Aorta (tissue), 5 donors: ENCODE results near the gene ST8SIA2. TPM values are rescaled to one million over a fixed set of nuclear protein-coding genes. Genes with fewer than 3 reads are reported as not detected.

Experiments
- ATAC-seq: fragments of 200-7000 bp; cut with Tn5 transposase; one replicate; pipeline ENCODE4 v1.9.1; 2022; ENCODE audit warnings: moderate library complexity; ENCODE audit not compliant: low FRiP score
- DNase-seq, 2 donors: peaks; one replicate each; pipeline ENCODE4 v3.0.0-alpha.2; 2020
- H3K27ac ChIP-seq, 2 donors: one replicate each; pipeline ENCODE4 v1.5.1; 2013; ENCODE audit warnings: low read length in 2 of 2, mild to moderate bottlenecking in 2 of 2, moderate library complexity in 2 of 2, control low read depth in 1 of 2, inconsistent platforms in 1 of 2, low read depth in 1 of 2
- H3K27me3 ChIP-seq, 2 donors: one replicate each; pipeline ENCODE4 v1.6.1; 2013; ENCODE audit warnings: control low read depth in 1 of 2, low read length in 1 of 2, mild to moderate bottlenecking in 1 of 2, moderate library complexity in 1 of 2; ENCODE audit not compliant: insufficient read depth in 2 of 2, control insufficient read depth in 1 of 2
- H3K36me3 ChIP-seq, 2 donors: one replicate each; pipeline ENCODE4 v1.6.1; 2013; ENCODE audit warnings: control low read depth in 1 of 2, low read length in 1 of 2, mild to moderate bottlenecking in 1 of 2; ENCODE audit not compliant: insufficient read depth in 2 of 2, control insufficient read depth in 1 of 2
- H3K4me1 ChIP-seq, 2 donors: one replicate each; pipeline ENCODE4 v1.6.1; 2013; ENCODE audit warnings: low read length in 2 of 2, control low read depth in 1 of 2, mild to moderate bottlenecking in 1 of 2, moderate library complexity in 1 of 2; ENCODE audit not compliant: insufficient read depth in 2 of 2, control insufficient read depth in 1 of 2
- H3K4me3 ChIP-seq, 2 donors: one replicate each; pipeline ENCODE4 v1.5.1; 2013; ENCODE audit warnings: low read length in 2 of 2, control low read depth in 1 of 2, mild to moderate bottlenecking in 1 of 2
- H3K9me3 ChIP-seq: one replicate; pipeline ENCODE4 v1.6.1; 2013; ENCODE audit warnings: mild to moderate bottlenecking, low read length; ENCODE audit not compliant: control insufficient read depth
- WGBS, 2 donors: extraction: QIAGEN DNeasy Blood & Tissue Kit; methylation state at CpG; one replicate each; pipeline ENCODE4 v1.1.7; 2013; 5-methylcytosine and 5-hydroxymethylcytosine counted together
- intact Hi-C, 2 donors: fragments of 100-400 bp; cut with DNase I; formaldehyde crosslinking; loops; one replicate each; pipeline versions ENCODE4 v1.14.2 to v1.15.0; 2022
- polyA plus RNA-seq, 2 donors: library from polyadenylated mRNA; stranded (reverse); fragments of 200-250 nt; gene quantifications; one replicate each; pipeline ENCODE4 v1.2.3, GENCODE V29; 2013
- total RNA-seq, 2 donors: library from RNA; stranded (reverse); fragmentation: NEBNext Ultra II Directional; extraction: Animal tissue kit (Norgen Biotek cat#: 25700); gene quantifications; one replicate each; pipeline ENCODE4 v1.2.1, GENCODE V29; 2021
- donor health status: healthy with polysubstance abuse.
- donor health status: Bipolar disorder and iron deficiency.
- donor health status: DM: no; HTN: no; CAD: no.
- donor health status: DM: no; HTN: no; CAD: no.
- donor health status: DM: yes; HTN: yes; CAD: no.

Gene ST8SIA2
- total and polyA plus RNA-seq, 4 donors: 0.05 TPM; not detected in 3

- intact Hi-C loops: no loop called here
- H3K9me3 ChIP-seq: no peaks in the 10 kb centered on the region
- H3K27me3 ChIP-seq: no peaks in the 10 kb centered on the region
- 92 to 96% methylated on average over 21 of the region's 21 CpGs for WGBS, 2 donors
- DNase-seq (no peak), ATAC-seq (no peak)
- H3K4me1 ChIP-seq: no peaks in the 10 kb centered on the region
- H3K36me3 ChIP-seq: no peaks in the 10 kb centered on the region
- H3K4me3 ChIP-seq: no peak overlapping the region
- H3K27ac ChIP-seq: no peak overlapping the region
Measured at GRCh38 chr15:92444631-92445030, 51.0 kb downstream of the ST8SIA2 start.

- DNase-seq (peak in 1 of 2 donors; percentile 59), ATAC-seq (no peak)
- intact Hi-C loops: no loop called here
- H3K27me3 ChIP-seq: no peaks in the 10 kb centered on the region
- no peaks in the 10 kb centered on the region for H3K4me1 ChIP-seq
- H3K36me3 ChIP-seq: no peaks in the 10 kb centered on the region
- H3K4me3 ChIP-seq: no peak overlapping the region
- WGBS, 2 donors: 87 to 89% methylated on average over 6 of the region's 6 CpGs
- no peaks in the 10 kb centered on the region for H3K9me3 ChIP-seq
- H3K27ac ChIP-seq: no peak overlapping the region
Measured at GRCh38 chr15:92448370-92448769, 54.7 kb downstream of the ST8SIA2 start.

GRCh38 chr15:92449476-92449875, 55.8 kb downstream of the ST8SIA2 start:
- Histone ChIP-seq H3K4me3 (no peak overlapping the region), H3K9me3 (no peaks in the 10 kb centered on the region), H3K27me3 (no peaks in the 10 kb centered on the region), H3K36me3 (no peaks in the 10 kb centered on the region), H3K4me1 (no peaks in the 10 kb centered on the region), H3K27ac (no peak overlapping the region)
- ATAC-seq (no peak), DNase-seq (no peak)
- WGBS, 2 donors: 77 to 85% methylated on average over 2 of the region's 2 CpGs
- intact Hi-C loops: no loop called here

- Histone ChIP-seq H3K4me3 (no peak overlapping the region), H3K27me3 (no peaks in the 10 kb centered on the region), H3K4me1 (no peaks in the 10 kb centered on the region), H3K36me3 (no peaks in the 10 kb centered on the region), H3K9me3 (no peaks in the 10 kb centered on the region), H3K27ac (no peak overlapping the region)
- 85 to 90% methylated on average over 10 of the region's 10 CpGs for WGBS, 2 donors
- no peak for DNase-seq
- intact Hi-C loops: no loop called here
- no peak for ATAC-seq
Measured at GRCh38 chr15:92451225-92451825, 57.6 kb downstream of the ST8SIA2 start.

- no peak overlapping the region for H3K4me3 ChIP-seq
- intact Hi-C loops: no loop called here
- DNase-seq: no peak
Measured at GRCh38 chr15:92452143-92452542, 58.5 kb downstream of the ST8SIA2 start.

GRCh38 chr15:92453607-92454006, 59.9 kb downstream of the ST8SIA2 start:
- Histone ChIP-seq H3K4me3 (no peak overlapping the region), H3K4me1 (no peaks in the 10 kb centered on the region), H3K36me3 (no peaks in the 10 kb centered on the region), H3K9me3 (no peaks in the 10 kb centered on the region), H3K27me3 (no peaks in the 10 kb centered on the region), H3K27ac (no peak overlapping the region)
- ATAC-seq: no peak
- 54 to 60% methylated on average over 3 of the region's 3 CpGs for WGBS, 2 donors
- intact Hi-C loops: no loop called here
- DNase-seq: no peak

More at GRCh38 chr15:92452143-92452542, 58.5 kb downstream of the ST8SIA2 start:
- Histone ChIP-seq H3K4me1 (no peaks in the 10 kb centered on the region), H3K27me3 (no peaks in the 10 kb centered on the region), H3K27ac (no peak overlapping the region), H3K36me3 (no peaks in the 10 kb centered on the region), H3K9me3 (no peaks in the 10 kb centered on the region)
- ATAC-seq: no peak
- WGBS, 2 donors: 62 to 75% methylated on average over 3 of the region's 3 CpGs

- Histone ChIP-seq H3K27me3 (no peaks in the 10 kb centered on the region), H3K4me1 (no peaks in the 10 kb centered on the region), H3K9me3 (no peaks in the 10 kb centered on the region), H3K36me3 (no peaks in the 10 kb centered on the region), H3K4me3 (no peak overlapping the region), H3K27ac (no peak overlapping the region)
- WGBS, 2 donors: 85 to 90% methylated on average over 7 of the region's 7 CpGs
- no peak for DNase-seq
- no peak for ATAC-seq
- intact Hi-C loops: no loop called here
Measured at GRCh38 chr15:92454555-92455105, 60.9 kb downstream of the ST8SIA2 start.

GRCh38 chr15:92455271-92455670, 61.6 kb downstream of the ST8SIA2 start:
- Histone ChIP-seq H3K4me3 (no peak overlapping the region), H3K9me3 (no peaks in the 10 kb centered on the region), H3K27ac (no peak overlapping the region), H3K4me1 (no peaks in the 10 kb centered on the region), H3K36me3 (no peaks in the 10 kb centered on the region), H3K27me3 (no peaks in the 10 kb centered on the region)
- ATAC-seq: no peak
- intact Hi-C loops: no loop called here
- WGBS, 2 donors: 90 to 93% methylated on average over 7 of the region's 7 CpGs
- no peak for DNase-seq

- Histone ChIP-seq H3K4me3 (no peak overlapping the region), H3K36me3 (no peaks in the 10 kb centered on the region), H3K27ac (no peak overlapping the region), H3K9me3 (no peaks in the 10 kb centered on the region), H3K27me3 (no peaks in the 10 kb centered on the region), H3K4me1 (no peaks in the 10 kb centered on the region)
- ATAC-seq: no peak
- DNase-seq: no peak
- WGBS, 2 donors: 58 to 65% methylated on average over 13 of the region's 13 CpGs
- intact Hi-C loops: no loop called here
Measured at GRCh38 chr15:92457471-92458041, 63.9 kb downstream of the ST8SIA2 start.
